Osteocyte (in vitro differentiated cells): Measurements from ENCODE around the gene PHAF1. TPM values are rescaled to one million over a fixed set of nuclear protein-coding genes. Genes with fewer than 3 reads are reported as not detected.
A peak's percentile ranks its signal among the peaks of the same experiment; 100 is the strongest.

ENCODE experiments used
- DNase-seq: peaks from one replicate; pipeline ENCODE4 v3.0.0; 2021; ENCODE audit warnings: mixed read lengths; ENCODE audit not compliant: unreplicated experiment; ENCODE audit errors: extremely low spot score
- H3K27ac Mint-ChIP-seq: one replicate; pipeline ENCODE4 v1.8.0; 2021; ENCODE audit warnings: mild to moderate bottlenecking, mixed read lengths; ENCODE audit not compliant: unreplicated experiment
- H3K27me3 Mint-ChIP-seq: one replicate; pipeline ENCODE4 v1.8.0; 2021; ENCODE audit warnings: mixed read lengths; ENCODE audit not compliant: unreplicated experiment
- H3K36me3 Mint-ChIP-seq: one replicate; pipeline ENCODE4 v1.8.0; 2021; ENCODE audit warnings: mixed read lengths; ENCODE audit not compliant: unreplicated experiment
- H3K4me1 Mint-ChIP-seq: one replicate; pipeline ENCODE4 v1.8.0; 2021; ENCODE audit warnings: mixed read lengths; ENCODE audit not compliant: unreplicated experiment
- H3K4me3 Mint-ChIP-seq: one replicate; pipeline ENCODE4 v1.8.0; 2021; ENCODE audit warnings: mild to moderate bottlenecking, moderate library complexity, mixed read lengths; ENCODE audit not compliant: unreplicated experiment
- H3K9me3 Mint-ChIP-seq: one replicate; pipeline ENCODE4 v1.8.0; 2021; ENCODE audit warnings: mixed read lengths; ENCODE audit not compliant: unreplicated experiment
- CTCF ChIP-seq: fragments of 200-600 bp; sonication (generic); IDR thresholded peaks from 2 replicates; pipeline ENCODE4 v1.5.0; 2021; ENCODE audit warnings: antibody characterized with exemption, mild to moderate bottlenecking, moderate library complexity
- total RNA-seq: library from RNA; stranded (reverse); gene quantifications from 2 replicates; pipeline ENCODE4 v1.2.1, GENCODE V29; 2021

The PHAF1 gene
- total RNA-seq, 1 donor from 2014 or later: 19.5 TPM

- H3K4me1 Mint-ChIP-seq: peaks cover 21% of the 10 kb centered on the region
- no peaks in the 10 kb centered on the region for H3K9me3 Mint-ChIP-seq
- H3K4me3 Mint-ChIP-seq: no peak overlapping the region
- DNase-seq: no peak
- no peak overlapping the region for H3K27ac Mint-ChIP-seq
- peaks cover 2% of the 10 kb centered on the region for H3K36me3 Mint-ChIP-seq
- peaks cover 21% of the 10 kb centered on the region for H3K27me3 Mint-ChIP-seq
- TF ChIP-seq CTCF: no peak
Measured at GRCh38 chr16:67156143-67156844, 46.6 kb downstream of the PHAF1 start.

DNA sequence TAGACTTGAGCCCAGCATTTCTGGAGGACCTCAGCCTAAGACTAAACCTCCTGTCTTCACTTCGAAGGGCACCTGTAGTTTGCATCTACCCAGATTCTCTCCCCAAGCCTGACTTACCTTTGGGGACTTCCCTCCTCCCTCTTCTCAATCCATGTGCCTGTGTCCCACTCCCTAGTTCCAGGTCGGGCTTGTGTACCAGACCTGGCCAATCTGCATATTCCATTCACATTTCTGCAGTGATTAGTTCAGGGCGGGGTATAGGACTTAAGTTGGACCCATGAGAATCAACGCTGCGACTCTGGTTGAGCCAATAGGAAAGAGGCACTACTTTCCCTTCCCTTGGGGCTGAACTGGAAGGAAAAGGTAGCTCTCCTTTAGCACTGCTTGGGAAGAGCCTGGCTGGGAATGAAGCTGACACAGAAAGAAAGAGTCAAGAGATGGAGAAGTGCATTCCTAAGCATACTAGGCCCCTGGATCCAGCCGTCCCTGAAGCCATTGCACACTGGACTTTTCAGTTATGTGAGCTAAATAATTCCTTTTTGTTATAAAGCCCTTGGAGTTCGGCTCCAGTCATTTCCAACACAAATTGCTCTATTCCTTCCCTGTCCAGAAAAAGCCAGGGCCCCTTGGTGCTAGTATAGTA is 47.5 kb downstream of the PHAF1 start:
- TF ChIP-seq CTCF: no peak
- no peaks in the 10 kb centered on the region for H3K9me3 Mint-ChIP-seq
- H3K36me3 Mint-ChIP-seq: peaks cover 2% of the 10 kb centered on the region
- peaks cover 25% of the 10 kb centered on the region for H3K4me1 Mint-ChIP-seq
- DNase-seq: no peak
- peaks cover 22% of the 10 kb centered on the region for H3K27me3 Mint-ChIP-seq
- H3K27ac Mint-ChIP-seq: no peak overlapping the region
- no peak overlapping the region for H3K4me3 Mint-ChIP-seq

- peaks cover 30% of the 10 kb centered on the region for H3K4me1 Mint-ChIP-seq
- peak overlapping the region; percentile 85 for H3K4me3 Mint-ChIP-seq
- H3K27ac Mint-ChIP-seq: no peak overlapping the region
- no peak for TF ChIP-seq CTCF
- H3K36me3 Mint-ChIP-seq: peaks cover 2% of the 10 kb centered on the region
- H3K27me3 Mint-ChIP-seq: peaks cover 26% of the 10 kb centered on the region
- H3K9me3 Mint-ChIP-seq: no peaks in the 10 kb centered on the region
- no peak for DNase-seq
Measured at GRCh38 chr16:67157892-67158635, 48.3 kb downstream of the PHAF1 start.

DNA sequence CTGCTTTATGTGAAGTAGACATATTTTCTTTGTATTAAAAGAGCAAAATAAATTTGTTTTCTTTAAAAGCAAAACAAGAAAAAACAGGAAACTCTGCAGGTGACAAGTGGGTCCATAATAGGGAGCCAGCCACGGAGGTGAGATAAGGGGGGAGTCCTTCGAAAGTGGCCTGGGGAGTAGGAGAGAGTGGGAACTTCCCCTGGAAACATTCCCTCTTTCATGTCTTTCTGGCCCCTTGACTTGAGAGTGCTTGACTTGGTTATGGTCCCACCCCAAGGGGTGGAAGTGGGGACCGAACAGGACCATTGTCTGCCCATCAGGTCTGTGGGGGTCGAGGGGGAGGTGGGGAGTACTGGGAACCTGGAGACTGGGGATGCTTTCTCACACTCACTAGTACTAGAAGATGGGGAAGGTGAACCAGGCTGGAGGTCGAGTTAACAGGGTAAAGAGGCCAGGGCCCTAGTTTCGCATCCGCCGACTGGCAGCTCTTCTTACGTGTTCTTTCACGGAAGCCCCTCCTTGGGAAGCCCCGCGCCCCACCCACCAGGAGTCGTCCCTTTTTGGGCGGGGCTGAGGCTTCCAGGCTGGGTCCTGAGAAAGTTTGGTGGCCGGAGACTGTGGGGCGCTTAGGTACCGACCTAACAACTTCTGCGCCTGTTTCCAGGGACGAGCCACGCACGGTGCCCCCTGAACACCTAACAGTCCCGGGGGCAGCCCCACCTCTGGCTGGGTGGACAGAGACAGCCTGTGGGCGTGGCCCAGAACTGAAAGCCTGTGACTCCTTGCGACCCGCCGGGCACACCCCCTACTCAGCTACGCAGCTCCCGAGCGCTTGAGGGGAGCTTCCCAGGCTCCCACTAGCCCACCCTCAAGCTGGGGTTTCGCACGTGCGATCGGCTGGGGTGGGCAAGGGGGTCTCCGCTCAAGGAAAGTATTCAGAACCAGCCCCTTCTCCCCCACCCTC is 49.2 kb downstream of the PHAF1 start:
- no peak for TF ChIP-seq CTCF
- Mint-ChIP-seq H3K27ac (no peak overlapping the region), H3K27me3 (peaks cover 27% of the 10 kb centered on the region), H3K9me3 (no peaks in the 10 kb centered on the region), H3K4me3 (peak overlapping the region; percentile 85), H3K36me3 (peaks cover 2% of the 10 kb centered on the region), H3K4me1 (peaks cover 32% of the 10 kb centered on the region)
- DNase-seq: no peak
